SK-MEL-5 (cell line): Measurements from ENCODE around the gene TTYH3. TPM values are rescaled to one million over a fixed set of nuclear protein-coding genes. Genes with fewer than 3 reads are reported as not detected.
"Not testable (repeated sequence)": the region's sequence is repeated elsewhere in the genome, so short reads cannot be mapped to it uniquely, and the experiment has no call there.

Experiments used
- DNase-seq: peaks from one replicate; pipeline ENCODE4 v3.0.0-alpha.2; 2016; ENCODE audit warnings: low read depth, low spot score
- in situ Hi-C: cut with HindIII; loops from 2 replicates; pipeline ENCODE4 v1.10.0; 2016; ENCODE audit warnings: low sequenced_read_pairs, high pct_unique_total_duplicates, low pct_unique_long_range_greater_than_20kb
- total RNA-seq: library from RNA; depleted of rRNA; stranded (reverse); fragments of >200 nt; shearing (Covaris generic); gene quantifications from 2 replicates; pipeline ENCODE4 v1.2.3, GENCODE V29; 2014

TTYH3 gene
- total RNA-seq, 1 experiment from 2014 or later, result 156 TPM

DNA sequence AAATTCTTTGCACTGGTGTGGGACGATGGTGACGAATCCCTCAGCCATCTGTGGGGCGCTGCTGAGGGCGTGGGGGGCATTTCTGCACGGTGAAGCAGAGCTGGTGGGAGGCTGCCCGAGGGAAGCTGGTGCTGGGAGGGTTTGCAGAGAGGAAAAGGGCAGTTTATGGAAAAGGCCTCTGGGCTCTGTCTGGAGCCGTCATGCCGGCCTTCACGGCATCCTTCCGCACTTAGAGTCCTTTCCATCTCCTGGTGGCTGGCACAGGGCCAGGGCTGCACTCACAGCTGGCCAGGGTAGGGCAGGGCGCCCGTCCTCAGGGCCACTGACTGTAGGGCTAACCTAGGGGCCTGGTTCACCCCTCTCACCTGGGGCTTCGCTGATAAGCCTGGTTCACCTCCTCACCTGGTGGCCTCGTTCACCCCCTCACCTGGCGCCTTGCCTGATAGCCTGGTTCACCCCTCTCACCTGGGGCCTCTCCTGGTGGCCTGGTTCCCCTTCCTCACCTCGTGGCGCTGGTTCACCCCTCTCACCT, 55.6 kb downstream of the TTYH3 start:
- in situ Hi-C loops, result no loop called here
- no peak for DNase-seq

DNA sequence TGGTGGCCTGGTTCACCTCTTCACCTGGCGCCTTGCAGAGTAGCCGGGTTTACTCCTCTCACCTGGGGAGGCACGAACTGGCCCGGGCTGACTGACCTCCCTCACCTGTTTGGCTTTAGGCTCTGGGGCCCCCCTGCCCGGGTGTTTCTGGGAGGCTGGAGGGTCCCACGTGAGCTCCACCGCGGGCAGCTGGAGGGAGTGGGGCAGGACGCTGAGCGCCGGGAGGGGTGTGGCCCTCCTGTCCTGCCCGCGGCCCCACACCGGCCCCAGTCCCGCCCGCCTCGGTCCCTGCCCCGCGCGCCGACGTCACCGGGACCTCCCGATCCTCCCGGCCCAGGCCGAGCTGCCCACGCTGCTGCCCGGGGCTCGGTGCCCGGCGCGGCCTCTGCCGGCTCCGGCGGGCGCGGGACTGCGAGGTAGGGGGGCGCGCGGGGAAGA, 56.1 kb downstream of the TTYH3 start, which contains the start of gene AMZ1:
TSS of gene AMZ1 (plus strand) at position 322 of the 438 bp plus-strand sequence. CDS start 12,250 bp downstream, outside the sequence.
- no peak for DNase-seq
- in situ Hi-C loops, result no loop called here

DNA sequence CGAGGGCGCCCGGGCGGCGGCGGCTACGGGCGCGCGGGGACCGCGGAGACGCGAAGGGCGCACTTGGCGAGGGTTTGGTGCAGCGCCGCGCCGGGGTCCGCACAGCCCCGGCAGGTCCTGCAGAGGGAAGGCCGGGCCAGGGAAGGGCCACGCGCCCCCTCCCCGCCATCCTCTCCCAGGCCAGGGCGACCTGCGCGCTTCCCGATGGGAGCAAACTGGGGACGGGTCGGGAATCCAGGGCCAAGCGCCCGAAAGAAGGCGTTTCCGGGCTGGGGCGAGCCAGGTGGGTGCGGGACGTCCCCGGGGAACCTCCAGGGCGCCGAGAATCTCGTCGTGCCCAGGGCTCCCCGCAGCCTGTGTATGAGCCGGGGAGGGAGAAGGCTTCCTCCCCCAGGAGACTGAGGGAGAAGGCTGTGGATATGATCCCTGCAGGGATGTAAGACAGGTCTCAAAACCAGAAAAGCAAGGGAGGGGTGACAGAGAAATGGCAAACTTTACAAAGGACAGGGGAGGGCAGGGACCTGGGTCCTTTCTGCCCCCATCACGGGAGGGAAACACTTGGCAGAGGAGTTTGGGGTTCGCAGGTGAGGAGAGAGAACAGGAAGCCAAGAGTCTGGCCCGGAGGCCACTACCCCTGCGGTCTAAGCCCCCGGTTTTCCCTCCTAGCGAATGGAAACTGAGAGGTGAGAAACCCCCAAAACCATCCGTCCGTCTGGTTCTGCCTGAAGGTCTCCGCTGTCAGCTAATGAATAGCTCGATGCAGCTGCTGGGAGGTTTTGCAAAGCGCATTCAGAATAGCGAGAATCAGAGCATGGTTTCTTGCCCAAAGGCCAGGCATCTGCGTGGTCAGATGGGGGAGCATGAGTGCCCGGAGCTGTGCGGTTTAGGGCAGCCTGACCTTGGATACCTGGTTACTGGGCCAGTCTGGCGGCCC, 56.9 kb downstream of the TTYH3 start:
- DNase-seq, result no peak
- in situ Hi-C loops, result no loop called here

DNA sequence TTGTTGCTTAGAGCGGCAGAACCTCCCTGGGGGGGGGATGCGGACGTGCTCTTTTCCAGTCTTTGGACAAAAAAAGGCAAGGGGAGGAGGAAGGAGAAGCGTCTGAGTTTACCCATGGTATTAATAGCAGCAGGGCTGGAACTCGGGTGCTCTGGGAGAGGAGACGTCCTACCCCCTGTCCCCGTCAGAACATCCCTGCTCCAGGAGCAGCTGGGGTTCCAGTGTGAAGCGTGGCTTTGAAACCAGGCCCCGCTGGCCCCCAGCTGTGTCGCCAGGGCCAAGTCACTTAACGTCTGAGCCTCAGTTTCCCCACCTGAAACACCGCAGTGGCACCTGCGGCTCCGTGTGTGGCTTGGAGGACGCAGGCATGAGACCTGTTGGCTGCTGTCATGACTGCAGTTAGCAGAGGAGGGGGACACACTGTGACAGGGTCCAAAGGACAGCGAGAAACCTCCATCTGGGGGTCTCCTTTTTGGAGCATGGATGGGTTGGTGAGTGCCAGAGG, 57.6 kb downstream of the TTYH3 start:
- DNase-seq, result no peak
- in situ Hi-C loops, result no loop called here

DNA sequence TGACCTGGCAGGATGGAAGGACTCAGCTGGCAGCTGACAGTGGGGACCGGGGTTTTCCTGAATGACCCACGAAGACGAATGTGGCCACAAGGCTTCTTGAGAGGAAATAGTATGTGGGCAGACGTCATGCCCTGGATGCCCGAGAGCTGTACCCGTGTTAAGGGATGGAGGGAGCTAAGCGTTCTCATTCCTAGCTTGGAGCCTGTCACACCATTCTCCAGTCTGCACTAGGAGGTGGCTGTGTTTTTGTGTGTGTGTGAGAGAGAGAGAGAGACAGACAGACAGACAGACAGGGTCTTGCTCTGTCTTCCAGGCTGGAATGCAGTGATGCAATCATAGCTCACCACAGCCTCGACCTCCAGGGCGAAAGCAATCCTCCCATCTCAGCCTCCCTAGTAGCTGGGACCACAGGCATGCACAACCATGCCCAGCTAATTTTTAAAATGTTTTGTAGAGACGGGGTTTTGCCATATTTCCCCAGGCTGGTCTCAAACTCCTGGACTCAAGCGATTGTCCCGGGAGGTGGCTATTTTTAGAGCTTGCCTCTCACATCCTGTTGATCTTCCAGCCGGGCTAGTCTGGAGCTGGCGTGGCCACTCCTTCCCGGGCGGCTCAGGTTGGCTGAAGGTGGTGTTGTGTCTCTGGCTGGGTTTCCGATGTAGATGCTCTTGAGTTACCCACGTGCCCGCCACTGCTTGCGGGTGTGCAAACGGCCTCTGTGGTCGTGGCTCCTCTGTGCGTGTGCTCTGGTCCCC, 58.3 kb downstream of the TTYH3 start:
- peak; percentile 29 for DNase-seq
- in situ Hi-C loops, result no loop called here

DNA sequence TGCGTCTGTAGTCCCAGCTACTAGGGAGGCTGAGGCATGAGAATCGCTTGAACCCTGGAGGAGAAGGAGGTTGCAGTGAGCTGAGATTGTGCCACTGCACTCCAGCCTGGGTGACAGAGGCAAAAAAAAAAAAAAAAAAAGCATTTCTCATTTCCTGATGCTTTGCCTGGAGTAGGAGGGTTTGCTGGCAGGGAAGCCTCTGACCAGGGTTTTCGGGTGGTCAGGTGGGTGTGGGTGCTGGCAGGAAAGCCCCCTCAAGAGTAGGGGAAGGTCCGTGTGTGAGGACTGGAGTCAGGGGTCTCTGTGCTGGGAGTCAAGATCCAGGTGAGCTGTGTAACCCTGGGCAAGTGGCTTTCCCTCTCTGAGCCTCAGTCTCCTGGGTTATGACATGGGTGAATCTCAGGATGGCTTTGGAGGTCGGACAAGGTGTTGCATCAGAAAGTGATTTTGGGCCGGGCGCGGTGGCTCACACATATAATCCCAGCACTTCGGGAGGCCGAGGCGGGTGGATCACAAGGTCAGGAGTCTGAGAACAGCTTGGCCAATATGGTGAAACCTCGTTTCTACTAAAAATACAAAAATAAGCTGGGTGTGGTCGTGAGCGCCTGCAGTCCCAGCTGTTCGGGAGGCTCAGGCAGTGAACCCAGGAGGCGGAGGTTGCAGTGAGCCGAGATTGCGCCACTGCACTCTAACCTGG, 59.4 kb downstream of the TTYH3 start:
- DNase-seq, result no peak
- in situ Hi-C loops, result no loop called here

DNA sequence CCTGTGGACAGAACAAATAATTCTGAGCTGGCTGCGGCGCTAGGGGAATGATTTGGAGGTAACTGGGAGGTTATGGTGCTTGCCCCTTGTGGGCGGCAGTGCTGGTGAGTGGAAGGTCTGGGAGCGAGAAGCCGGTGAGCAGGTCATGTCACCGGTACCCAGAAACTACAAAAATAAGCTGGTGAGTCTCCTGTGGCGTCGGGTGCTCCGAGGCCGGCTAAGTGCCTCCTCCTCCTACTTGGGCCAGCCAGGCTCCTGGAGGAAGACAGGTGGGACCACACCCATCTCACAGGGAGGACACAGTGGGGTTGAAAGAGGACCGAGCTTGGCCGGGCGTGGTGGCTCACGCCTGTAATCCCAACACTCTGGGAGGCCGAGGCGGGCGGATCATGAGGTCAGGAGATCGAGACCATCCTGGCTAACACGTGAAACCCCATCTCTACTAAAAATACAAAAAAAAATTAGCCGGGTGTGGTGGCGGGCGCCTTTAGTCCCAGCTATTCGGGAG, 60.2 kb downstream of the TTYH3 start:
- DNase-seq, in situ Hi-C loops: not testable (repeated sequence)

DNA sequence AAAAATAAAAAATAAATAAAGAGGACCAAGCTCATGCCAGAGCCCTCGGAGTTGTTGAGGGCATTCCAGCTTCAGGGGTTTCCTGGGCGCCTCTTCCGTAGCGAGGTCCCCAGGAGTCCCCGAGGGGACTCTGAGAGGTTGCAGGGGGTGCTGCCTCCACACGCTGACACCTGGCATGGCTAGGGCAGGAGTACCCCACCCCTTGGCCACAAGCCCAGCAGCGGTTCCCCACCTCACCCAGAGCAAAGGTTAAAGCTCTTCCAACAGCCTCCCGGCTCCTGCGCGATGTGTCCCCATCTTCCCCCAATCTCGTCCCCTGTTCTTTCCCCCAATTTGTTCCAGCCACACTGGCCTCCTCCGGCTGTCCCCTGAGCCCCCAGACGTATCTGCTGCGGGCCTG, 60.8 kb downstream of the TTYH3 start:
- no peak for DNase-seq
- in situ Hi-C loops, result no loop called here

DNA sequence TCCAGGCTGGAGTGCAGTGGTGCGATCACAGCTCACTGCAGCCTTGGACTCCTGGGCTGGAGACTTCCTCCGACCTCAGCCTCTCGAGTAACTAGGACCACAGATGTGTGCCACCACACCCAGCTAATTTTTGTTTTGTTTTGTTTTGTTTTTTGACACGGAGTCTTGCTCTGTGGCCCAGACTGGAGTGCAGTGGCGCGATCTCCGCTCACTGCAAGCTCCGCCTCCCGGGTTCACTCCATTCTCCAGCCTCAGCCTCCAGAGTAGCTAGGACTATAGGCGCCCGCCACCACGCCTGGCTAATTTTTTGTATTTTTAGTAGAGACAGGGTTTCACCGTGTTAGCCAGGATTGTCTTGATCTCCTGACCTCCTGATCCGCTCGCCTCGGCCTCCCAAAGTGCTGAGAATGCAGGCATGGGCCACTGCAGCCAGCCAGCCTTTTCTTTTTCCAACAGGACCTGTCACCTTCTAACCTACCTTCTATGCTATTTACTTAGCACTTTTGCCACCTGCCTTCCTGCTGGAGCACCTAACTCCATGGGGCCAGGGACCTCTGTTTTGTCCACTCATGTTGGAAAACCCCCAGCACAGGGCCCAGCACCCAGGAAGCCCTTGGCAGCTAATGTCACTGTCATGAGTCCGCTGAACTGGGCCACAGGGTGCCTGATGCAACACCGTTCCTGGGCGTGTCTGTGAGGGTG, 61.8 kb downstream of the TTYH3 start:
- in situ Hi-C loops, DNase-seq: not testable (repeated sequence)

DNA sequence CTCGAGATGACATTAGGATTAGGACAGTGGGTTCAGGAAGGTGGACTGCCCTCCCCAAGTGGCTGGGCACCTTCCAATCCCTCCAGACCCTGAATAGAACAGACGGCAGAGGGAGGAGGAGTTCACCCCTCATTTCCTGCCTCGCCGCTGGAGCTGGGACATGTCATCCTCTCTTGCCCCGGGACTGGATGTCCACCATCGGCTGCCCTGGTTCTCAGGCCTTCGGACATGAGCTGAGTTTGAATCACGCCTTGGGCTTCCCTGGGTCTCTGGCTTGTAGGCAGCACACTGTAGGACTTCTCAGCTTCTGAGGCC, 62.3 kb downstream of the TTYH3 start:
- in situ Hi-C loops, DNase-seq: not testable (repeated sequence)

DNA sequence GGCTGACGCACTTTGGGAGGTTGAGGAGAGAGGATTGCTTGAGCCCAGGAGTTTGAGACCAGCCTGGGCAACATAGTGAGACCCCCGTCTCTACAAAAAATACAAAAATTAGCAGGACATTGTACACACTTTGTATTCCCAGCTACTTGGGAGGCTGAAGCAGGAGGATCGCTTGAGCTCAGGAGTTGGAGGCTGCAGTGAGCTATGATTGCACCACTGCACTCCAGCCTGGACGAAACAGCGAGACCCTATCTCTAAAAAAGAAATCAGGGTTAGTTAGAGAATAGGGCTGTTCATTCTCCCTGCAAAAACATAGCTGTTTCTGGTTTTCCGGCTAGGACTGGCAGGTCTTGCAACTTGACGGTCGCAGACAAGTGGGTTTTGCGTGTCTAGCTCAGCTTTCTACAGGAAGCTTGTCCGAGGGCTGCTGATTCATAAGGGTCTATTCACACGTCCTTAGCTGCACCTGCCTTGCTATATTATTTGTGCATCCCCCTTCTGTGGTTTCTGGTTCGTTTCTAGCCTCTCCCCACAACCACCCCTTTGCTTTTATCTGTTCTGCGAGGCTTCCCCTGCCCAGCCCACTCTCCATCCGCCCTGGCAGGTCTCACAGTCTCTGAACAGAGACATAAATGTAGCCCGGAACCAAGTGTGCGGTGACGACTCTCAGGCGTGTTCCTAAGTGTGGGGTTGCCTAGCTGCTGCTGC, 66.9 kb downstream of the TTYH3 start:
- in situ Hi-C loops, result no loop called here
- no peak for DNase-seq

DNA sequence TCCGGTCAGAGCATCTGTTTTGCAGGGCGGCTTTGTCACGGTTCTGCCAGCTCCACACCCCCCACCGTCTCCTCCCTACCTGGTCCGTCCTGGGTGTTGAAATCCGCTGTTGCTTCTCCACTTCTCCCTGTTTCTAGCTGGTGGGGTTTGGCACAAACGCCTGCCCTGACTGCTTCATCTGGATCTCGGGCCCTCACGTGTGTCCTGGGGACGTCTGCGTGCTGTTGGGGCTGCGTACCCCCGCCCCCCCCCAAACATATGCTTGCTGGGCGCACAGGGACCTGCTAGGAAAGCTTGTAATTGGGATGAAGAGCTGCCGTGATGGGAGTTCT, 67.5 kb downstream of the TTYH3 start:
- in situ Hi-C loops, result no loop called here

DNA sequence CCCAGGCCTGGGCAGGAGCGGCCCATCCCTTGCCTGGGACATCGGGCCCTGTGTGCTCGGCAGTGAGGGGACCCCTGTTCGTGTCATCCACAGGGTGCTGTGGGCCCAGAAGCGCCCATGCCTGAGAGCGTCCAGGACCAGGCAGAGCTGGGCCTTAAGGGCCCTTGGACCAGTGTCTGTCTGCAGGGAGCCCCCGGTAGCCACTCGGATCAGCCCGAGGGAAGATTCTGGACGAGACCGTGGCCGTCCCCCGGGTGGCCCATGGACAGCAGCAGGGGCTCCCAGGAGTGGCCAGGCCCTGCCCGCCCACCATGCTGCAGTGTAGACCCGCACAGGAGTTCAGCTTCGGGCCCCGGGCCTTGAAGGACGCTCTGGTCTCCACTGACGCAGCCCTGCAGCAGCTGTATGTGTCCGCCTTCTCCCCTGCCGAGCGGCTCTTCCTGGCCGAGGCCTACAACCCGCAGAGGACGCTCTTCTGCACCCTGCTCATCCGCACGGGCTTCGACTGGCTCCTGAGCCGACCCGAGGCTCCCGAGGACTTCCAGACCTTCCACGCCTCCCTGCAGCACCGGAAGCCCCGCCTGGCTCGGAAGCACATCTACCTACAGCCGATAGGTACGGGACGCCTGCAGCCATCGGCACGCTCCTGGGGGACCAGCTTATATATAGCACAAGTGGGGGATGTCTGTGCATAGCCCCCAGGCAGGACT, 68.5 kb downstream of the TTYH3 start:
- DNase-seq, result no peak
- in situ Hi-C loops, result no loop called here

More for the DNA sequence above, 67.5 kb downstream of the TTYH3 start:
- DNase-seq, result no peak

DNA sequence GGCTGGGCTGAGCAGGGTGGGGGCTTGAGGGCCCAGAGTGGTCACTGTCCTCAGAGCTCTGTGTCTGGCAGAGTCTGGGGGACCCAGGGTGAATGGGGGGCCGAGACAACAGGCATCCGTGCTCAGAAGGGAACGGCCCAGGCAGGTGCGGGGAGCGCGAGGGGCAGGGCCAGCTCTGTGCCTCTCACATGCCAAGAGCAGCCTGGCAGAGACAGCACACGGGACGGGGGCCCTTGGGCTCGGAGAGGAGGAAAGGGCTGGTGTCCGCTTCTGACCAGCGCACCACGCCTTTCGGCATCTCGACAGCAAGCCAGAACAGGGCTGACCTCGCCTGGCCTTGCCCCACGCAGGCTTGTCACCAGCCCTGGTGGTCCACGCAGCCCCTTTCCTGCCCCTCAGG, 69.6 kb downstream of the TTYH3 start:
- in situ Hi-C loops, result no loop called here
- DNase-seq, result no peak

DNA sequence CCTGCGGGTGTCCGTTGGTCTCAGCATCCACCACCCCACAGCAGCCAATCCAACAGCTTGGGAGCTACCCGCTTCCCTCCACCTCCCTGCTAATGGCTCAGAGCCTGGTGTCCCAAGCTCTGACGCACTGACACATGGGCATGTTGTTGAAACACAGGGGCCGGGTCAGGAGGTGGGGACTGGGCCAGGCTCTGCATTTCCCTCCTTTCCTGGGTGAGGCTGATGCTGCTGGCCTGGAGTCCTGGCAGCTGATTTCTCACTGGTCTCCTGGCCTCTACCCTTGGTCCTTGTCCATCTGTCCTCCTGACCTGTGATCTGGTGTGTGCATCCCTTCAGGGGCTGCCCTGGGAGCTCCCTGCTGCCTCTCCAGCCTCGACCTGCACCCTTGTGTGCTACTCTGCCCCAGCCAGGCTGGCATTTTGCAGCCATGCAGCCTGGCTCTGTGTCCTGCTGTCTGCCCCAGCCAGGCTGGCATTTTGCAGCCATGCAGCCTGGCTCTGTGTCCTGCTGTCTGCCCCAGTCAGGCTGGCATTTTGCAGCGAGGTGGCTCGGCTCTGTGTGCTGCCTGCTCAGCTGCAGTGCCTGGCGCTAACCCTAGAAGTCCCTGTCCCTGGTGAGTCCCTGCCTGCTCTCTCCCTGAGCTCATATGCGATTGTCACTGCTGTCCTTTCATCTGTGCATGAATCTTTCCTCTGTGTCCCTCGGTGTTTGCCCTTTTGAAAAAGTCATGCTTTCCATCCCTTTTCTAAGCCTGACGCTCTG, 70.2 kb downstream of the TTYH3 start:
- in situ Hi-C loops, result no loop called here

More for the DNA sequence above, 70.2 kb downstream of the TTYH3 start:
- no peak for DNase-seq
